ENCODE data around the gene JAKMIP1.

- no peak for TF ChIP-seq CTCF (IDR thresholded peaks at IDR 0.05)
- TF ChIP-seq POLR2A (IDR thresholded peaks at IDR 0.05) = no peak
Measured at GRCh38 chr4:6201580-6202091, 1.3 kb upstream of the JAKMIP1 start.
